Endothelial cell of umbilical vein (primary cell): ENCODE measurements around the gene MBIP. TPM values are rescaled to one million over a fixed set of nuclear protein-coding genes. Genes with fewer than 3 reads are reported as not detected.
A peak's percentile ranks its signal among the peaks of the same experiment; 100 is the strongest.

ENCODE experiments used
- BruUV-seq: library from RNA; stranded (reverse); fragments of 400-500 nt; replicated peaks from 2 replicates; lab custom pipeline; 2021; lab: Mats Ljungman, UMichigan
- CTCF ChIA-PET: fragments of 300-600, 350-600 bp; sonication (Branson Sonifier 250); formaldehyde crosslinking; loops from one replicate; lab custom pipeline; 2021; ENCODE audit warnings: antibody characterized with exemption, inconsistent platforms; lab: Charles Lee
- POLR2A ChIA-PET: fragments of 300-600, 350-600 bp; sonication (Branson Sonifier 250); formaldehyde crosslinking; loops from one replicate; lab custom pipeline; 2021; ENCODE audit warnings: antibody characterized with exemption, inconsistent platforms; lab: Charles Lee
- DNase-seq: peaks from one replicate; pipeline ENCODE4 v3.0.0-alpha.2; 2011; ENCODE audit warnings: low read depth, low spot score
- FAIRE-seq: peaks from 2 replicates; lab custom pipeline; 2011; peaks lifted over from hg19 to GRCh38; lab: Jason Lieb, UNC
- H2AFZ ChIP-seq: 2 replicates; pipeline ENCODE4 v1.6.0; 2012; ENCODE audit warnings: low read depth, low read length, control low read depth, inconsistent platforms
- H3K27ac ChIP-seq: 2 replicates; pipeline ENCODE4 v1.5.1; 2011; ENCODE audit warnings: low read depth, mild to moderate bottlenecking, control low read depth, low read length, moderate library complexity; ENCODE audit not compliant: insufficient read depth
- H3K27me3 ChIP-seq, 2 experiments: 2 replicates each; pipeline versions ENCODE4 v1.6.0 to v1.6.1; 2011; ENCODE audit warnings: low read length in 2 of 2, mixed read lengths in 1 of 2; ENCODE audit not compliant: control insufficient read depth in 2 of 2, insufficient read depth in 2 of 2
- H3K36me3 ChIP-seq, 2 experiments: 2 replicates in 1 of 2; 3 replicates in 1 of 2; pipeline ENCODE4 v1.5.1; 2011; ENCODE audit warnings: low read length in 2 of 2, mild to moderate bottlenecking in 1 of 2, moderate library complexity in 1 of 2; ENCODE audit not compliant: control insufficient read depth in 2 of 2, insufficient read depth in 2 of 2; ENCODE audit errors: extremely low read depth in 1 of 2
- H3K4me1 ChIP-seq: 3 replicates; pipeline ENCODE4 v1.5.1; 2011; ENCODE audit warnings: mild to moderate bottlenecking, low read length; ENCODE audit not compliant: control insufficient read depth, insufficient read depth; ENCODE audit errors: extremely low read depth
- H3K4me2 ChIP-seq: 2 replicates; pipeline ENCODE4 v1.6.1; 2011; ENCODE audit warnings: low read length, control low read depth, mixed read lengths; ENCODE audit not compliant: insufficient read depth
- H3K4me3 ChIP-seq, 3 experiments: fragments of 200-600 bp in 1 of 3; sonication (generic), shearing (Covaris generic) in 1 of 3; replicated peaks in 1 of 3; 2 replicates each; pipeline ENCODE4 v1.5.1; 2011 to 2016; ENCODE audit warnings: control low read depth in 3 of 3, low read length in 3 of 3, mild to moderate bottlenecking in 2 of 3, inconsistent platforms in 1 of 3, low read depth in 1 of 3, moderate library complexity in 1 of 3; ENCODE audit not compliant: insufficient read depth in 1 of 3
- H3K79me2 ChIP-seq: 2 replicates; pipeline ENCODE4 v1.6.0; 2012; ENCODE audit warnings: low read length, inconsistent platforms; ENCODE audit not compliant: control insufficient read depth, insufficient read depth
- H3K9ac ChIP-seq: replicated peaks from 2 replicates; pipeline ENCODE3; 2011; ENCODE audit warnings: low read length, control low read depth; ENCODE audit not compliant: insufficient read depth; ENCODE audit errors: extremely low read depth
- H3K9me1 ChIP-seq: replicated peaks from 3 replicates; pipeline ENCODE4 v1.6.0; 2011; ENCODE audit warnings: mild to moderate bottlenecking, low read length; ENCODE audit not compliant: control insufficient read depth, insufficient read depth; ENCODE audit errors: extremely low read depth
- H3K9me3 ChIP-seq: replicated peaks from 2 replicates; pipeline ENCODE4 v1.5.1; 2012; ENCODE audit warnings: low read length, inconsistent platforms; ENCODE audit not compliant: control insufficient read depth, insufficient read depth
- H4K20me1 ChIP-seq: replicated peaks from 2 replicates; pipeline ENCODE3; 2011; ENCODE audit warnings: mild to moderate bottlenecking, low read length; ENCODE audit not compliant: control insufficient read depth, insufficient read depth; ENCODE audit errors: extremely low read depth
- CTCF ChIP-seq, 2 donors: IDR thresholded peaks; 1 replicate in 1 of 2; 2 replicates in 1 of 2; pipeline ENCODE4 v1.5.1; 2011; ENCODE audit warnings: low read length in 2 of 2, mild to moderate bottlenecking in 2 of 2, moderate library complexity in 2 of 2, control low read depth in 1 of 2, inconsistent platforms in 1 of 2, low read depth in 1 of 2; ENCODE audit not compliant: insufficient read depth in 1 of 2; ENCODE audit errors: extremely low read depth in 1 of 2
- EZH2 ChIP-seq: IDR thresholded peaks from 2 replicates; pipeline ENCODE4 v1.6.1; 2012; ENCODE audit warnings: borderline replicate concordance, low read depth, mild to moderate bottlenecking, moderate library complexity, low read length, inconsistent platforms; ENCODE audit not compliant: severe bottlenecking
- FOS ChIP-seq: IDR thresholded peaks from 2 replicates; pipeline ENCODE4 v1.6.1; 2011; ENCODE audit warnings: mild to moderate bottlenecking, low read length, moderate library complexity, borderline replicate concordance; ENCODE audit not compliant: insufficient read depth
- GATA2 ChIP-seq: IDR thresholded peaks from 2 replicates; pipeline ENCODE4 v1.7.0; 2011; ENCODE audit warnings: low read depth, mild to moderate bottlenecking, moderate library complexity, mixed read lengths, low read length; ENCODE audit not compliant: insufficient read length, insufficient read depth
- JUN ChIP-seq: IDR thresholded peaks from 2 replicates; pipeline ENCODE4 v1.6.1; 2011; ENCODE audit warnings: borderline replicate concordance, low read depth; ENCODE audit not compliant: insufficient read length, insufficient read depth
- MYC ChIP-seq: IDR thresholded peaks from one replicate; pipeline ENCODE4 v1.6.1; 2011; ENCODE audit warnings: mild to moderate bottlenecking, low read depth, low read length
- POLR2A ChIP-seq: IDR thresholded peaks from 2 replicates; pipeline ENCODE4 v1.6.1; 2012; ENCODE audit warnings: low read depth, mild to moderate bottlenecking, control low read depth, low read length
- POLR2AphosphoS5 ChIP-seq: IDR thresholded peaks from 2 replicates; pipeline ENCODE4 v1.6.1; 2012; ENCODE audit warnings: low read depth, mild to moderate bottlenecking, control low read depth, low read length, moderate library complexity; ENCODE audit not compliant: insufficient read depth
- dilution Hi-C: fragments of 300-500 bp; cut with MboI; formaldehyde crosslinking; loops from one replicate; pipeline ENCODE4 v1.15.0; 2019; ENCODE audit warnings: low sequenced_read_pairs; ENCODE audit not compliant: extremely low pct_ligation_motif_present
- intact Hi-C: fragments of 100-400 bp; cut with micrococcal nuclease; formaldehyde crosslinking; loops from one replicate; pipeline ENCODE4 v1.10.0; 2022
- polyA plus RNA-seq, 4 experiments: library from polyadenylated mRNA; depleted of rRNA in 3 of 4; stranded (reverse) in 3 of 4; unstranded in 1 of 4; fragments of >200 nt; gene quantifications; 2 replicates each; pipeline versions ENCODE4 v1.2.1 to v1.2.3, GENCODE V29; 2011 to 2012; ENCODE audit warnings: missing spikeins in 1 of 4
- total RNA-seq: library from RNA; stranded (reverse); gene quantifications from 2 replicates; pipeline ENCODE4 v1.2.3, GENCODE V29; 2021
- TF ChIP-seq, protein P1 (sequence below): IDR thresholded peaks from 2 replicates; pipeline ENCODE4 v1.6.1; 2011; ENCODE audit not compliant: insufficient read depth, insufficient read length

Gene MBIP
- total and polyA plus RNA-seq, 2 donors (not counting 3 experiments of a cell fraction or from before 2014, with no cell fraction given): 8.8 to 14.5 TPM

- H3K4me3 ChIP-seq: no peak overlapping the region
- H2AFZ ChIP-seq: no peak overlapping the region
- no peak overlapping the region for H3K4me2 ChIP-seq
- CTCF ChIA-PET: interaction anchor here (1.7 kb wide), 2 partner anchors 12 to 244 kb away, joined by 4 to 8 read pairs; no protein-coding TSS in a partner anchor
- BruUV-seq: no TSS peak
- H3K9me3 ChIP-seq: no peaks in the 10 kb centered on the region
- H3K79me2 ChIP-seq: peaks cover 28% of the 10 kb centered on the region
- FAIRE-seq: peak; percentile 40
- intact Hi-C loops (no loop called here), dilution Hi-C loops (no loop called here)
- POLR2A ChIA-PET: no interaction called here
- no peak for DNase-seq
- no peak overlapping the region for H3K9ac ChIP-seq
- TF ChIP-seq CTCF (IDR thresholded peaks at IDR 0.05; ENCODE audit: extremely low read depth in 1 of 2, insufficient read depth in 1 of 2, low read depth in 1 of 2, low read length in 2 of 2) (no peak), POLR2A (no peak)
- TF ChIP-seq, protein P1, sequence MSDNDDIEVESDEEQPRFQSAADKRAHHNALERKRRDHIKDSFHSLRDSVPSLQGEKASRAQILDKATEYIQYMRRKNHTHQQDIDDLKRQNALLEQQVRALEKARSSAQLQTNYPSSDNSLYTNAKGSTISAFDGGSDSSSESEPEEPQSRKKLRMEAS: no peak
- no peak overlapping the region for H3K27ac ChIP-seq
- H3K9me1 ChIP-seq: no peaks in the 10 kb centered on the region
- H4K20me1 ChIP-seq: peaks cover 2% of the 10 kb centered on the region
- H3K36me3 ChIP-seq: peaks cover 7 to 9% of the 10 kb centered on the region in 2 experiments
- peaks cover 11% of the 10 kb centered on the region for H3K4me1 ChIP-seq
- no peaks in the 10 kb centered on the region for H3K27me3 ChIP-seq
These were observed 7.2 kb downstream of the MBIP start for GRCh38 chr14:36313206-36313605.

- no peak overlapping the region for H3K4me3 ChIP-seq
- no peak overlapping the region for H3K9ac ChIP-seq
- ChIA-PET CTCF (no interaction called here), POLR2A (no interaction called here)
- no peak overlapping the region for H2AFZ ChIP-seq
- no peaks in the 10 kb centered on the region for H3K27me3 ChIP-seq
- H4K20me1 ChIP-seq: no peaks in the 10 kb centered on the region
- TF ChIP-seq MYC (no peak), FOS (no peak), POLR2A (no peak), EZH2 (no peak), JUN (no peak), CTCF (IDR thresholded peaks at IDR 0.05; ENCODE audit: extremely low read depth in 1 of 2, insufficient read depth in 1 of 2, low read depth in 1 of 2, low read length in 2 of 2) (no peak), POLR2AphosphoS5 (no peak), GATA2 (no peak)
- TF ChIP-seq, protein P1: no peak
- H3K4me1 ChIP-seq: no peaks in the 10 kb centered on the region
- dilution Hi-C loops (no loop called here), intact Hi-C loops (loop anchor here (1.0 kb wide), 1 partner anchor 13 kb away; the partner anchor contains the start of gene MBIP)
- H3K9me3 ChIP-seq: no peaks in the 10 kb centered on the region
- H3K27ac ChIP-seq: no peak overlapping the region
- FAIRE-seq: no peak
- no peak for DNase-seq
- H3K79me2 ChIP-seq: no peaks in the 10 kb centered on the region
- no peaks in the 10 kb centered on the region for H3K9me1 ChIP-seq
- peaks cover 8 to 14% of the 10 kb centered on the region in 2 experiments for H3K36me3 ChIP-seq
- H3K4me2 ChIP-seq: no peak overlapping the region
- no TSS peak for BruUV-seq
These were observed 13.6 kb downstream of the MBIP start for GRCh38 chr14:36306836-36307235.
